ENCODE measurements around the gene GLOD4.
A peak's percentile ranks its signal among the peaks of the same experiment; 100 is the strongest.

Gene GLOD4

GRCh38 chr17:824378-824777 lies 42.3 kb upstream of the GLOD4 start:
- in situ Hi-C loops (cut with MboI; ENCODE audit: low sequenced_read_pairs, unreplicated experiment): loop anchor here (10.0 kb wide), 1 partner anchor 60 kb away; no protein-coding TSS in a partner anchor
- no peak for DNase-seq (ENCODE audit: low spot score)
- no peak for TF ChIP-seq CTCF (IDR thresholded peaks at IDR 0.05; ENCODE audit: borderline replicate concordance, control extremely low read depth, extremely low read depth, insufficient read depth, missing control alignments)

- in situ Hi-C loops (cut with MboI; ENCODE audit: low sequenced_read_pairs, unreplicated experiment): loop anchor here (10.0 kb wide), 1 partner anchor 61 kb away; no protein-coding TSS in a partner anchor
- peak; percentile 73 for DNase-seq (ENCODE audit: low spot score)
- TF ChIP-seq CTCF (IDR thresholded peaks at IDR 0.05; ENCODE audit: borderline replicate concordance, control extremely low read depth, extremely low read depth, insufficient read depth, missing control alignments): no peak
These were observed 41.4 kb upstream of the GLOD4 start for GRCh38 chr17:823501-823902.

GRCh38 chr17:819251-819650 lies 37.2 kb upstream of the GLOD4 start:
- DNase-seq (ENCODE audit: low spot score): no peak
- in situ Hi-C loops (cut with MboI; ENCODE audit: low sequenced_read_pairs, unreplicated experiment): no loop called here
- TF ChIP-seq CTCF (IDR thresholded peaks at IDR 0.05; ENCODE audit: borderline replicate concordance, control extremely low read depth, extremely low read depth, insufficient read depth, missing control alignments): no peak

GRCh38 chr17:814371-814770 lies 32.3 kb upstream of the GLOD4 start:
- no peak for DNase-seq (ENCODE audit: low spot score)
- no peak for TF ChIP-seq CTCF (IDR thresholded peaks at IDR 0.05; ENCODE audit: borderline replicate concordance, control extremely low read depth, extremely low read depth, insufficient read depth, missing control alignments)
- in situ Hi-C loops (cut with MboI; ENCODE audit: low sequenced_read_pairs, unreplicated experiment): no loop called here

- no peak for DNase-seq (ENCODE audit: low spot score)
- in situ Hi-C loops (cut with MboI; ENCODE audit: low sequenced_read_pairs, unreplicated experiment): no loop called here
- TF ChIP-seq CTCF (IDR thresholded peaks at IDR 0.05; ENCODE audit: borderline replicate concordance, control extremely low read depth, extremely low read depth, insufficient read depth, missing control alignments): no peak
These were observed 30.6 kb upstream of the GLOD4 start for GRCh38 chr17:812638-813204.

- in situ Hi-C loops (cut with MboI; ENCODE audit: low sequenced_read_pairs, unreplicated experiment): no loop called here
- no peak for DNase-seq (ENCODE audit: low spot score)
- TF ChIP-seq CTCF (IDR thresholded peaks at IDR 0.05; ENCODE audit: borderline replicate concordance, control extremely low read depth, extremely low read depth, insufficient read depth, missing control alignments): no peak
These were observed 29.1 kb upstream of the GLOD4 start for GRCh38 chr17:811051-811784.
